CD8-positive, alpha-beta memory T cell (primary cell): Measurements from ENCODE around the gene PPP2R2B. TPM values are rescaled to one million over a fixed set of nuclear protein-coding genes. Genes with fewer than 3 reads are reported as not detected.
A peak's percentile ranks its signal among the peaks of the same experiment; 100 is the strongest.

Experiments
- CTCF ChIA-PET: fragments of 350-600 bp; sonication (Branson Sonifier 250); formaldehyde crosslinking; loops from one replicate; lab custom pipeline; 2021; ENCODE audit warnings: antibody characterized with exemption; lab: Charles Lee
- POLR2A ChIA-PET: fragments of 350-600 bp; sonication (Branson Sonifier 250); formaldehyde crosslinking; loops from one replicate; lab custom pipeline; 2021; ENCODE audit warnings: antibody characterized with exemption; lab: Charles Lee
- DNase-seq, 5 donors: peaks; one replicate each; pipeline versions ENCODE4 v3.0.0 to v3.0.0-alpha.2; 2020 to 2022; ENCODE audit warnings: mixed read lengths in 1 of 5
- H3K27ac ChIP-seq: one replicate; pipeline ENCODE4 v1.7.0; 2013; ENCODE audit warnings: low read depth, mild to moderate bottlenecking, low read length, moderate library complexity
- H3K27me3 ChIP-seq: 2 replicates; pipeline ENCODE4 v1.7.0; 2013; ENCODE audit warnings: low read length, mild to moderate bottlenecking; ENCODE audit not compliant: insufficient read depth, poor library complexity, severe bottlenecking
- H3K36me3 ChIP-seq: 2 replicates; pipeline ENCODE4 v1.7.0; 2013; ENCODE audit warnings: mild to moderate bottlenecking, low read length, moderate library complexity; ENCODE audit not compliant: insufficient read depth
- H3K4me1 ChIP-seq: 2 replicates; pipeline ENCODE4 v1.7.0; 2013; ENCODE audit warnings: mild to moderate bottlenecking, low read length, moderate library complexity; ENCODE audit not compliant: insufficient read depth
- H3K4me3 ChIP-seq: 2 replicates; pipeline ENCODE4 v1.7.0; 2013; ENCODE audit warnings: mild to moderate bottlenecking, low read length
- H3K9me3 ChIP-seq: 2 replicates; pipeline ENCODE4 v1.7.0; 2013; ENCODE audit warnings: mild to moderate bottlenecking, low read length
- H3K27ac Mint-ChIP-seq, 8 donors: one replicate each; pipeline ENCODE4 v1.8.0; 2020 to 2021; ENCODE audit warnings: mixed read lengths in 8 of 8, mild to moderate bottlenecking in 6 of 8, inconsistent platforms in 3 of 8, moderate library complexity in 3 of 8
- H3K27me3 Mint-ChIP-seq, 2 donors: one replicate each; pipeline ENCODE4 v1.8.0; 2020 to 2021; ENCODE audit warnings: mixed read lengths in 2 of 2, mild to moderate bottlenecking in 1 of 2, moderate library complexity in 1 of 2
- H3K36me3 Mint-ChIP-seq, 3 donors: one replicate each; pipeline ENCODE4 v1.8.0; 2020 to 2021; ENCODE audit warnings: mixed read lengths in 3 of 3, inconsistent platforms in 1 of 3, mild to moderate bottlenecking in 1 of 3
- H3K4me1 Mint-ChIP-seq, 3 donors: one replicate each; pipeline ENCODE4 v1.8.0; 2020 to 2021; ENCODE audit warnings: mixed read lengths in 3 of 3, inconsistent platforms in 1 of 3, mild to moderate bottlenecking in 1 of 3
- H3K4me3 Mint-ChIP-seq, 7 donors: one replicate each; pipeline ENCODE4 v1.8.0; 2020 to 2021; ENCODE audit warnings: mixed read lengths in 7 of 7, mild to moderate bottlenecking in 6 of 7, moderate library complexity in 4 of 7, inconsistent platforms in 2 of 7
- H3K9me3 Mint-ChIP-seq, 5 donors: one replicate each; pipeline ENCODE4 v1.8.0; 2020 to 2022; ENCODE audit warnings: mixed read lengths in 5 of 5, mild to moderate bottlenecking in 3 of 5, moderate library complexity in 2 of 5, inconsistent platforms in 1 of 5
- polyA plus RNA-seq: library from polyadenylated mRNA; unstranded; fragments of 300-500 nt; fragmentation: Illumina TruSeq; gene quantifications from one replicate; pipeline ENCODE4 v1.2.3, GENCODE V29; 2021
- total RNA-seq, 2 experiments: library from RNA; stranded (reverse); gene quantifications; one replicate each; pipeline ENCODE4 v1.2.3, GENCODE V29; 2021

PPP2R2B gene
- 1 to 10 TPM; 2.3 to 4.2 TPM for total RNA-seq
- 29.7 TPM for polyA plus RNA-seq

DNA sequence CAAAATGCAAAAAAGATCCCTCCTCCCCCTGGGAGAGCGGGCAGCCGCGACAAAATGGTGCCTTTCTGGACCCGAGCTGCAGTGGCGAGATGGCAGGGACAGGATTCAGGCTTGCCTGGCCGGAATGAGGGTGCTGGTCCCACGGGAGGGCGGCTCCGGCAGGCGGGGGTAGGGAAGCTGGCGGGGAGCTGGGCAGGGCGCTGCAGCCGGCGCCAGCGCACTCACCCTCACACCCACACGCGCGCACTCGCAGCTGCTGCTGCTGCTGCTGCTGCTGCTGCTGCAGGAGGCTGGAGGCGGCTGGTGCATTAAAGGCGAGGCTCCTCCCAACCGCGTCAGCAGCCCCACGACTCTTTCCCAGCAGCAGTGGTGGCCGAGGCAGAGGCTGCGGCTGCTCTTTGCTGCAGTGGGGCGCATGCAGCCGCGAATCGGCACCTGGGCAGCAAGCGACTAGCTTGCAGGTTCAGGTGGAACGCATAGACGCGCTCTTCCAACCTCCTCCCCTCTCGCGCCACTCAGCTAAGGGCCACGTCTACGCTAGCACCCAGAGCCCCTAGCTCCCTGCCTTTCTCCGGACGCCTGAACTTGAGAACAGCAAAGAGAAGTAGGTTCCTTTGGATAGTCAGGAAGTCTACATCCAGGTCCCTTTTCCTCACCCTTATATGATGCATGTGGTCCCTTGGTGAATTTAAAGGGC, at the start of gene PPP2R2B:
Gene PPP2R2B, minus strand, starts transcription at position 282 of the 697 bp plus-strand sequence.
- Histone ChIP-seq H3K4me3 (peak within 1 kb of the TSS; percentile 63), H3K27me3 (no peaks in the 10 kb centered on the region), H3K27ac (peak within 1 kb of the TSS; percentile 54), H3K9me3 (no peaks in the 10 kb centered on the region), H3K36me3 (no peaks in the 10 kb centered on the region), H3K4me1 (peaks cover 11% of the 10 kb centered on the region)
- no peaks in the 10 kb centered on the region for H3K9me3 Mint-ChIP-seq
- H3K4me3 Mint-ChIP-seq = peak within 1 kb of the TSS; percentile 90 to 99 (median 96)
- DNase-seq = peak; percentile 22 to 79 (median 55)
- peak within 1 kb of the TSS; percentile 77 to 93 (median 89) for H3K27ac Mint-ChIP-seq
- ChIA-PET POLR2A (interaction anchor here (1.2 kb wide), 1 partner anchor 126 kb away, joined by 5 read pairs; no protein-coding TSS in a partner anchor), CTCF (interaction anchor here (0.7 to 1.8 kb wide), 6 partner anchors 22 to 217 kb away, joined by 3 to 6 read pairs (median 4); no protein-coding TSS in a partner anchor)
- H3K27me3 Mint-ChIP-seq = no peaks in the 10 kb centered on the region
- peaks cover 0 to 17% (median 3%) of the 10 kb centered on the region in 3 donors for H3K36me3 Mint-ChIP-seq
- H3K4me1 Mint-ChIP-seq = peaks cover 32 to 46% (median 43%) of the 10 kb centered on the region in 3 donors

DNA sequence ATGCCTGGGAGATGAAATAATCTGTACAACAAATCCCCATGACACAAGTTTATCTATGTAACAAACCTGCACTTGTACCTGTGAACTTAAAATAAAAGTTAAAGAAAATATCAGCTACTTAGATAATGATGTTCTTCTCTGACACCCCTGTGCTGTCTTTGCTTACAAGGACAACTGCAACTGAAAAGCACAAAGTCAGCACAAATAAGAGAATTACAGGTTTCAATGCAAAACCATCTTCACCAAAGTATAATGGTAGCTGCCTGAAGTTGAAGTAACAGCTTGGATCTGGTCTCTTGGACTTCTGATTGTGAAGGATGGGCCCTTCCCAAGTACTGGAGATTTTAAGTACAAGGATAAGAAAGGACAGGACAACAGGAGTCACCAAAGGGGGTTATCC, 45.6 kb upstream of the PPP2R2B start:
- Mint-ChIP-seq H3K27me3 (peaks cover 0 to 1% of the 10 kb centered on the region in 2 donors), H3K36me3 (no peaks in the 10 kb centered on the region), H3K27ac (no peak overlapping the region), H3K4me3 (no peak overlapping the region), H3K4me1 (peaks cover 0 to 4% (median 4%) of the 10 kb centered on the region in 3 donors), H3K9me3 (peaks cover 0 to 2% (median 0%) of the 10 kb centered on the region in 5 donors)
- ChIA-PET POLR2A (no interaction called here), CTCF (no interaction called here)
- DNase-seq = no peak
- no peaks in the 10 kb centered on the region for H3K27me3 ChIP-seq
- no peaks in the 10 kb centered on the region for H3K36me3 ChIP-seq
- no peaks in the 10 kb centered on the region for H3K4me1 ChIP-seq
- H3K4me3 ChIP-seq = no peak overlapping the region
- H3K27ac ChIP-seq = no peak overlapping the region
- no peaks in the 10 kb centered on the region for H3K9me3 ChIP-seq

GRCh38 chr5:146921225-146921624, 42.7 kb upstream of the PPP2R2B start:
- H3K27ac Mint-ChIP-seq = no peak overlapping the region
- H3K4me3 Mint-ChIP-seq = no peak overlapping the region
- H3K27me3 Mint-ChIP-seq = no peaks in the 10 kb centered on the region
- no peaks in the 10 kb centered on the region for H3K9me3 Mint-ChIP-seq
- Histone ChIP-seq H3K27ac (no peak overlapping the region), H3K27me3 (no peaks in the 10 kb centered on the region), H3K36me3 (no peaks in the 10 kb centered on the region), H3K4me3 (no peak overlapping the region), H3K4me1 (peaks cover 5% of the 10 kb centered on the region), H3K9me3 (no peaks in the 10 kb centered on the region)
- no peaks in the 10 kb centered on the region for H3K36me3 Mint-ChIP-seq
- H3K4me1 Mint-ChIP-seq = peaks cover 4 to 10% (median 9%) of the 10 kb centered on the region in 3 donors
- ChIA-PET CTCF (interaction anchor here (0.6 to 0.8 kb wide), 2 partner anchors 9 to 211 kb away, joined by 3 to 4 read pairs; no protein-coding TSS in a partner anchor), POLR2A (no interaction called here)
- DNase-seq = no peak

DNA sequence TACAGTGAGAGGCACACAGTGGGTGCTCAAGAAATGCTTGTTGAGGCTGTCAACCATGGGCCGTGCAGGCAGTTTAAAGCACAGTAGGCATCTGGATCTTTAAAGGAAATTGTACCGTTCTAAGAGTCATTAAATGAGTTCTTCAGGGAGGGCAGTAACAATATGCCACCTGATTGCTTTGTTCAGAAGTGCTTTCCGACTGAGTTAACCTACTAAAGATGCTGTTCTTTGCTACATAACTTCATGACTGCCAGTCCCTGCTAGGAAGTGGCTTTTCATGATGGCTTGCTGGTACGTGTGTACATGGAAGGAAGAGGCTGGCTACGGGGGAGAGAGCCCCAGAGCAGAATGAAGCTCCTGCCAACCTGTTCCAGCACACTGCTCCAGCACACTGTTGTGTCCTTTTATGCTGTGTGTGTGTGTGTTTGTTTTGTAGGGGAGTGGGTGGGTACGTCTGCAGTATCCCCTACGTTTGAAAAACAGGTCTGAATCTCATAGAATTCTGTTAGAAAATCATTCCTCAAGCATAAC, 41.9 kb upstream of the PPP2R2B start:
- Histone ChIP-seq H3K27me3 (no peaks in the 10 kb centered on the region), H3K4me3 (no peak overlapping the region), H3K9me3 (no peaks in the 10 kb centered on the region), H3K36me3 (no peaks in the 10 kb centered on the region), H3K27ac (no peak overlapping the region), H3K4me1 (peaks cover 13% of the 10 kb centered on the region)
- Mint-ChIP-seq H3K4me3 (no peak overlapping the region), H3K27ac (no peak overlapping the region), H3K4me1 (peaks cover 10 to 18% (median 17%) of the 10 kb centered on the region in 3 donors), H3K27me3 (no peaks in the 10 kb centered on the region), H3K36me3 (no peaks in the 10 kb centered on the region), H3K9me3 (no peaks in the 10 kb centered on the region)
- DNase-seq = no peak
- ChIA-PET CTCF (no interaction called here), POLR2A (no interaction called here)

DNA sequence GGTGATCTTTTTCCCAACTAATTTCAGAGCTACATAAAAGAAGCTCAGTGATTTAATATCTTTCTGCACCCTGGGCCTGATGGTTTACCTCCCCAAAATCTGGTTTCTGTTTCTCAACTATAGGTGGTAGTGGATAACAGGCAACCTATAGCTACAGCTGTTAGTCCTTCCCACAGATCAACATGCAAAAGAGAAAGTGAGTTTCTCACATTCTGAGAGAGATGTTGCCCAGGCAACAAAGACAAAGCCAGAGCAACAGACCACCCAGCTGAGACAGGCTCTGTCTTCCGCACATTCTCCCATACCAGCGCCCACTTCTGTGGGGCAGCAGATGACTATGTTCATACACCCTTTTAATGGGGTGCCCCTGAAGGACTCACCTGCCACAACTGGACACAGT, 40.7 kb upstream of the PPP2R2B start:
- Mint-ChIP-seq H3K27me3 (no peaks in the 10 kb centered on the region), H3K4me3 (no peak overlapping the region), H3K36me3 (no peaks in the 10 kb centered on the region), H3K27ac (peak overlapping the region in 1 of 8 donors; percentile 26), H3K9me3 (no peaks in the 10 kb centered on the region), H3K4me1 (peaks cover 10 to 22% (median 18%) of the 10 kb centered on the region in 3 donors)
- CTCF ChIA-PET = no interaction called here
- no peaks in the 10 kb centered on the region for H3K9me3 ChIP-seq
- H3K36me3 ChIP-seq = no peaks in the 10 kb centered on the region
- POLR2A ChIA-PET = no interaction called here
- H3K4me3 ChIP-seq = no peak overlapping the region
- H3K4me1 ChIP-seq = peaks cover 14% of the 10 kb centered on the region
- H3K27ac ChIP-seq = no peak overlapping the region
- DNase-seq = no peak
- H3K27me3 ChIP-seq = no peaks in the 10 kb centered on the region

DNA sequence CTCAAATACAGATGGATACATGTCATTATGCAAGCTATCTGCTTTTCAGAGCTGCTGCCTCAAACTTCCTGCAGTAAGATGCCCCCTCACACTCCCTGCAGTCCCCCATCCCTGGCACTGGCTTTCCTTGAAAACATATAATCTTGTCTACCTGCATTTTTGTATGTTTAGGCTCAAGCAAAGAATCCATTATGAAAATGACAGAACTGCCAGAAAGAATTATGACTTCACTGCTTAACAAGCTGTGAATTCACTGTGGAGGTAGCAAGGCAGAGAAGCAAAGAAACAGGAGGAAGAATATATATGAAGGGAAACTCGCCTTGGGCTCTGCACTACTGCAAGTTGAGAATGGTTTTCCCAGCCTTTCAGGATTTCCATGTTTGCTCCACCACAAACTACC, 39.4 kb upstream of the PPP2R2B start:
- H3K36me3 ChIP-seq = no peaks in the 10 kb centered on the region
- H3K4me3 ChIP-seq = no peak overlapping the region
- H3K9me3 ChIP-seq = no peaks in the 10 kb centered on the region
- H3K27me3 ChIP-seq = no peaks in the 10 kb centered on the region
- DNase-seq = no peak
- Mint-ChIP-seq H3K4me3 (no peak overlapping the region), H3K36me3 (no peaks in the 10 kb centered on the region), H3K4me1 (peaks cover 10 to 23% (median 19%) of the 10 kb centered on the region in 3 donors), H3K27me3 (no peaks in the 10 kb centered on the region), H3K9me3 (no peaks in the 10 kb centered on the region), H3K27ac (no peak overlapping the region)
- H3K4me1 ChIP-seq = peaks cover 14% of the 10 kb centered on the region
- POLR2A ChIA-PET = no interaction called here
- CTCF ChIA-PET = no interaction called here
- no peak overlapping the region for H3K27ac ChIP-seq

- peak overlapping the region in 1 of 7 donors; percentile 8 for H3K4me3 Mint-ChIP-seq
- H3K9me3 Mint-ChIP-seq = no peaks in the 10 kb centered on the region
- H3K36me3 Mint-ChIP-seq = peaks cover 0 to 2% (median 0%) of the 10 kb centered on the region in 3 donors
Observed at GRCh38 chr5:146912874-146913273, 34.3 kb upstream of the PPP2R2B start.

DNA sequence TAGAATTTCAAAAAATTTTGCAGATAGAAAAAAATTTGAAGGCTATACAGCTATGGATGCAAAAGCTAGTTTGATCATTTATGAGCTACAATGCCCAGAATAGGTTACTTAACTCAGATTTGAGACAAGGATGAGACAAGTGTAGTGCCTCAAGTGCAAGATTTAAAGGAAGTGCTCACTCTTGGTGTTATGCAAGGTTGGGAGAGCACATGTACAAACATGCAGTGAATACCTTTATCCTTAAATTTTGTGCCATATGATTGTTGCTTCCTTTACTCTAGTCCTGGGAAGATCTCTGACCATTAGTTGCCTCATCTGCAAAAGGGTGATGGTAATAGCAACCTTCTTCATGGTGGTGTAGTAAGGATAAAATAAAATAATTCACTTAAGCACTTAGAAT, 31.7 kb upstream of the PPP2R2B start:
- H3K9me3 Mint-ChIP-seq = no peaks in the 10 kb centered on the region
- no peak overlapping the region for H3K4me3 ChIP-seq
- H3K4me3 Mint-ChIP-seq = no peak overlapping the region
- peaks cover 0 to 3% of the 10 kb centered on the region in 2 donors for H3K27me3 Mint-ChIP-seq
- no peaks in the 10 kb centered on the region for H3K36me3 ChIP-seq
- H3K27ac ChIP-seq = no peak overlapping the region
- no peaks in the 10 kb centered on the region for H3K9me3 ChIP-seq
- peaks cover 0 to 7% (median 0%) of the 10 kb centered on the region in 3 donors for H3K36me3 Mint-ChIP-seq
- ChIA-PET POLR2A (no interaction called here), CTCF (interaction anchor here (1.2 kb wide), 1 partner anchor 56 kb away, joined by 3 read pairs; no protein-coding TSS in a partner anchor)
- H3K4me1 ChIP-seq = no peaks in the 10 kb centered on the region
- peaks cover 4 to 12% (median 12%) of the 10 kb centered on the region in 3 donors for H3K4me1 Mint-ChIP-seq
- DNase-seq = no peak
- no peaks in the 10 kb centered on the region for H3K27me3 ChIP-seq
- no peak overlapping the region for H3K27ac Mint-ChIP-seq

More at GRCh38 chr5:146912874-146913273, 34.3 kb upstream of the PPP2R2B start:
- no peaks in the 10 kb centered on the region for H3K27me3 Mint-ChIP-seq
- no peak overlapping the region for H3K27ac ChIP-seq
- H3K27me3 ChIP-seq = no peaks in the 10 kb centered on the region
- no peaks in the 10 kb centered on the region for H3K36me3 ChIP-seq
- ChIA-PET POLR2A (no interaction called here), CTCF (interaction anchor here (0.9 kb wide), 1 partner anchor 8 kb away, joined by 4 read pairs; no protein-coding TSS in a partner anchor)
- H3K27ac Mint-ChIP-seq = no peak overlapping the region
- peaks cover 15 to 26% (median 26%) of the 10 kb centered on the region in 3 donors for H3K4me1 Mint-ChIP-seq
- H3K4me1 ChIP-seq = peaks cover 14% of the 10 kb centered on the region
- H3K4me3 ChIP-seq = no peak overlapping the region
- no peak for DNase-seq
- H3K9me3 ChIP-seq = no peaks in the 10 kb centered on the region
